RWPE1 (cell line): ENCODE data around the gene PEA15.

Source experiments
- CTCF ChIA-PET: fragments of 350-600 bp; sonication (Branson Sonifier 250); formaldehyde crosslinking; extraction: SDS; loops from one replicate; lab custom pipeline; 2021; lab: Yijun Ruan, JAX
- POLR2A ChIA-PET: fragments of 400-600 bp; formaldehyde crosslinking; extraction: SDS; loops from one replicate; lab custom pipeline; 2020; ENCODE audit warnings: antibody characterized with exemption; ENCODE audit not compliant: low non-redundant PET; lab: Yijun Ruan, JAX
- DNase-seq: peaks from one replicate; pipeline ENCODE4 v3.0.0; 2012; ENCODE audit warnings: low spot score
- H3K27ac ChIP-seq: fragments of 450-650 bp; 2 replicates; pipeline ENCODE4 v1.5.1; 2017
- TF ChIP-seq, protein P1 (sequence below): fragments of 450-650 bp; conservative IDR thresholded peaks from 2 replicates; pipeline ENCODE4 v1.5.1; 2017; ENCODE audit warnings: low read depth, mild to moderate bottlenecking

The PEA15 gene

DNA sequence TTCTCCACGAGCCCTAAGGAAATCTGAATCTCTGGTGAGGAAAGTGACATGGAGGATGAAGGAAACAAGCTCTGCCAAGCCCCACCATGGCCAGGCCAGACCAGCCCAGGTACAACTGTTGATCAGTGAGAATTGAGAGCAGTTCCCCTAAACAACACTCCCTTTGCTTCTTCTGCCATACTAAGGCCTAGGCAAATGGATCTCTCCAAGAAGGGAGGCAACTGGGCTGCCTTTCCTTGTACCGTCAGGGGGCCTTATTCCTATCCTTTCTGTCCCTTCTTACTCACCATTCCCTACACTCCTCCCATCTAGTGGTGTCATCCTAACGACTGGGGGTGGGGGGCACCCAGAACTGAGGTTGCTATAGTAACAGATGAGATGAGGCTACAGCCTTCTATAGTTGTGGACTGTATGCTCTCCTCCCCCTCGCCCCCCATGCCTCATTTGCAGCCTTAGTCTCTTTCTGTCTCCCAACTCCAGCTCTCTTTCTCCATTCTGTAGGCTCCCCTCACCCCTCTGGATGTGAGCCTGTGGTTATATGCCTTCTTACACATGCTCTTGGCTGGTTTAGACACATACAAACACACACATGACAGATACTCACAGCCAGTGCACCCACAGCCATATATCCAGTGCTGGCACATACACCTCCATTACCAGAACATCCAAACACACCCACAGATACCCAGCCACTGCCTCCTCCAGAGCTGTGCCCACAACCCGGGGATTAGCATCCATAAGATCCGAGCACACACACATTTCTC, 3.6 kb downstream of the PEA15 start:
- DNase-seq, result no peak
- peak overlapping the region; percentile 81 for H3K27ac ChIP-seq
- TF ChIP-seq, protein P1, sequence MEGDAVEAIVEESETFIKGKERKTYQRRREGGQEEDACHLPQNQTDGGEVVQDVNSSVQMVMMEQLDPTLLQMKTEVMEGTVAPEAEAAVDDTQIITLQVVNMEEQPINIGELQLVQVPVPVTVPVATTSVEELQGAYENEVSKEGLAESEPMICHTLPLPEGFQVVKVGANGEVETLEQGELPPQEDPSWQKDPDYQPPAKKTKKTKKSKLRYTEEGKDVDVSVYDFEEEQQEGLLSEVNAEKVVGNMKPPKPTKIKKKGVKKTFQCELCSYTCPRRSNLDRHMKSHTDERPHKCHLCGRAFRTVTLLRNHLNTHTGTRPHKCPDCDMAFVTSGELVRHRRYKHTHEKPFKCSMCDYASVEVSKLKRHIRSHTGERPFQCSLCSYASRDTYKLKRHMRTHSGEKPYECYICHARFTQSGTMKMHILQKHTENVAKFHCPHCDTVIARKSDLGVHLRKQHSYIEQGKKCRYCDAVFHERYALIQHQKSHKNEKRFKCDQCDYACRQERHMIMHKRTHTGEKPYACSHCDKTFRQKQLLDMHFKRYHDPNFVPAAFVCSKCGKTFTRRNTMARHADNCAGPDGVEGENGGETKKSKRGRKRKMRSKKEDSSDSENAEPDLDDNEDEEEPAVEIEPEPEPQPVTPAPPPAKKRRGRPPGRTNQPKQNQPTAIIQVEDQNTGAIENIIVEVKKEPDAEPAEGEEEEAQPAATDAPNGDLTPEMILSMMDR, result no peak
- ChIA-PET POLR2A (no interaction called here), CTCF (interaction anchor here (0.6 to 1.2 kb wide), 3 partner anchors 11 to 15 kb away, joined by 3 to 7 read pairs (median 4); no protein-coding TSS in a partner anchor)

DNA sequence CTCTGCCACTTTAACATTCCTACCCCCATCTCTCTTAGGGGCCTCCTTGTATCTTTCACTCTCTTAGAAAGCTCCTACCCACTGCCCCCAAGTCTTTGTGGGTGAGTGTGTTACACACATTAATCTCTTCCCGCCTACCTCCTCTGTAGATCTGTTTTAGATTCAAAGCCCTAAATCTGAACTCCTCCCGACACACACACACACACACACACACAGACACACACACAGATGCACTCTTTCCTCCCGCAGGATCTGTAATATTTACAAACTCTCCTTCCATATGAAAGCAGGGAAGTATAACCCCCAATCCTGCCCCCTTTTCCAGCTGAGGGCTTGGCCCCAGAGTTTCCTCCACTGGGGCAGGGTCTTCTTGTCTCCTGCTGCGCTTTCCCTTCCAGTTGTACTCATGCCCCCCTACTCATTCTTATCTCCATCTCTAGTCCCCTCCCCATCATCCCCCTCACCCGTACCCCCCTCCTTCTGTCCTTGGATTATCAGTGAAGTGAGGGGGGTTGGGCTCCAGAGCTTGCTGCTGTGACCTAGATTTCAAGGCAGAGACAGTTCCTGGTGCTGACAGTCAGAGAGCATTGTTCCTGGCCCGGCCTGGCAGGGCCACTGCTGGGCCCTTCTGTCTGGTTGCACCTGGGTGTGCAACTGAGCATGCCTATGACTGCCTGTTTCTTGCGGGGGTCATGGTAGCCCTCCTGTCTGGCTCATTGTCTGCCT, 4.3 kb downstream of the PEA15 start:
- POLR2A ChIA-PET, result no interaction called here
- H3K27ac ChIP-seq, result peak overlapping the region; percentile 4; the same call in 1 of the 2 replicates
- TF ChIP-seq, protein P1, result no peak
- CTCF ChIA-PET, result interaction anchor here (0.6 to 1.1 kb wide), 3 partner anchors 16 to 117 kb away, joined by 3 to 4 read pairs (median 3); no protein-coding TSS in a partner anchor
- DNase-seq, result no peak

DNA sequence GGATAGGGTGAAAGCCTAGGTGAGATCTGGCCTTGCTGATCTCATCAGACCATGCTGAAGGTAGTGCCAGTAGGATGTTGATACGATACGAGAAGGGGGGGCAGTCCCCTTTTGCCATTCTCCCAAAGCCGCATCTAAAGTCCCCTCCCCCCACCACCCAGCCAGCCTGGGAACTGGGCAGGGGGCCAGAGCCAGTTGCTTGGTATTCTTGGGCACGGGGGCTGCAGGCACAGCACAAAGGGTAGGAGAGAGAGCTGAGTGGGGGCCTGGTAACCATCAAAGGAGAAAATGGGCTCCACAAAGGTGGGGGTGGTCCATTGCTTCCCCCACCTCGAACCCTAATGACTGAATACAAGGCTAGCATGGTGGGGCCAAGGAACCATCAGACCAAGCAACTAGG, 5.4 kb downstream of the PEA15 start:
- TF ChIP-seq, protein P1, result no peak
- POLR2A ChIA-PET, result no interaction called here
- DNase-seq, result no peak
- CTCF ChIA-PET, result interaction anchor here (0.7 kb wide), 2 partner anchors 17 to 275 kb away, joined by 4 read pairs; no protein-coding TSS in a partner anchor
- H3K27ac ChIP-seq, result peak overlapping the region; percentile 17

DNA sequence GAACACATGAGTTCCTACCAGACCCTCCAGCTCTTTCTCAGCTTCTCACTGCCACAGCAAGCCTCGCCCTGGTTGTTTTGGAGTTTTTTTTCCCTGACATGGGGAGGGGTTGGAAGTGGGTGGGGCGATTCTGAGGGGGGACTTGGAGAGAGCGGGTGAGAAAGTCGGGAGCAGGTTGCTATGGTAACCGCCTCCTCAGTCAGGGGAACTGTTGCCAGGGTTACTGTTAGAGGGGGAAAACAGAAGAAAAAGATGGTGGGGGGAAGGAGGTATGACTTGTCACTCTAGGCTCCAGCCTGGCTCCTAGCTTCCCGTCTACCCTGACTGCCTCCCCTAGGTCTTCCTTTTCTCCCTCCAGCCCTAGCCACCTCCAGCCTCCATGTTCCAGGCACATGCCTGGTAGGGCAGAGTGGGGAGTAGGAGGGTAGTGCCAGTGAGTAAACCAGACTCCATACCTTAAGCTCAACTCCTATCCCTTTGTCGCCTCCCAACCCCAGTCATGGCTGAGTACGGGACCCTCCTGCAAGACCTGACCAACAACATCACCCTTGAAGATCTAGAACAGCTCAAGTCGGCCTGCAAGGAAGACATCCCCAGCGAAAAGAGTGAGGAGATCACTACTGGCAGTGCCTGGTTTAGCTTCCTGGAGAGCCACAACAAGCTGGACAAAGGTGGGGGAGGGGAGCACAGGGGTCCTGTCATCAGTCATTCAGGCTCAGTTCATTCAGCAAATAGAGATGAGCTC, 6.0 kb downstream of the PEA15 start:
- POLR2A ChIA-PET, result no interaction called here
- TF ChIP-seq, protein P1, result no peak
- DNase-seq, result no peak
- CTCF ChIA-PET, result interaction anchor here (0.6 to 0.7 kb wide), 3 partner anchors 18 to 275 kb away, joined by 3 to 4 read pairs (median 4); no protein-coding TSS in a partner anchor
- H3K27ac ChIP-seq, result peak overlapping the region; percentile 17

DNA sequence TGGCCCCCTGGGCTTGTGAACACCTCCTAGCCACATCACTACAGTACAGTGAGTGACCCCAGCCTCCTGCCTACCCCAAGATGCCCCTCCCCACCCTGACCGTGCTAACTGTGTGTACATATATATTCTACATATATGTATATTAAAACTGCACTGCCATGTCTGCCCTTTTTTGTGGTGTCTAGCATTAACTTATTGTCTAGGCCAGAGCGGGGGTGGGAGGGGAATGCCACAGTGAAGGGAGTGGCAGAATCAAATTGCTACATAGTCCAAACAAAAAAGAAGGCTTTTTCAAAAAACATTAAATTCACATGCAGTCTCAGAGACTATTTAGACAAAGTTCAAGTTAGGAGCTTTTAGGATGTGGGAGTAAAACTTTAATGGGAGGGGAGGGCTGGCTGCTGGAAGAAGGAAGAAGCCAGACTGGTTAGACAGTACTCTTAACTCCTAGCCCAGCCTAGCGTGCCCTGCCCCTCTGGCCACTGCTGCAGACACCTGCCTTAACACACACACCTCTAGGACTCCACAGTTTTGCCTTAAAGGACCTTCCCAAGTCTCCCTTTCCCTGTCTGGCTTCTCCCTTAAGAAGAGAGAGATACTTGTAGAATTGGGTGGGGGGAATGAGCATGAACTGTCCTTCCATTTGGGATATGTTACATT, 9.4 kb downstream of the PEA15 start:
- TF ChIP-seq, protein P1, result no peak
- CTCF ChIA-PET, result no interaction called here
- H3K27ac ChIP-seq, result peak overlapping the region; percentile 27; the same call in 1 of the 2 replicates
- POLR2A ChIA-PET, result no interaction called here
- no peak for DNase-seq
